GM12892 (cell line): ENCODE measurements around the gene CIBAR2.

Experiments
- DNase-seq: peaks from one replicate; pipeline ENCODE4 v3.0.0; 2011; ENCODE audit not compliant: insufficient read length
- FAIRE-seq: peaks from 2 replicates; lab custom pipeline; 2011; peaks lifted over from hg19 to GRCh38; lab: Jason Lieb, UNC
- POLR2A ChIP-seq: IDR thresholded peaks from 2 replicates; pipeline ENCODE4 v1.6.1; 2011; ENCODE audit warnings: low read depth, low read length, control low read depth
- POLR2AphosphoS5 ChIP-seq: IDR thresholded peaks from 2 replicates; pipeline ENCODE4 v1.6.1; 2011; ENCODE audit warnings: low read depth, low read length, control low read depth
- TAF1 ChIP-seq: IDR thresholded peaks from 2 replicates; pipeline ENCODE4 v1.6.1; 2011; ENCODE audit warnings: low read depth, mild to moderate bottlenecking, control low read depth, low read length, borderline replicate concordance

The CIBAR2 gene

DNA sequence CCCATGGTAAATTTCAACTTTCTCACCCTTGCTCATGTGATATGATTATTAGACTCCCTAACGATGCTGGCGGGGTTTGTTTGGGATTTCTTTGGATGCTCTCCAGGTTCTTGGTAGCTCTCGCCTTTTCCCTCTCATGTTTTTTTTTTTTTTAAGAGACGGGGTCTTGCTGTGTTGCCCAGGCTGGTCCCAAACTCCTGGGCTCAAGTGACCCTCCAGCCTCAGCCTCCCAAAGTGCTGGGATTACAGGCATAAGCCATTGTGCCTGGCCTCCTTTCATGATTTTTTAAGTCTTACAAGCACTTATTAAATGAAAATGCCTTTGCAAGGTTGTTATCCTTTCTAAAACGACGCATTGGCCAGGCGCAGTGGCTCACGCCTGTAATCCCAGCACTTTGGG, 60.6 kb downstream of the CIBAR2 start:
- DNase-seq = no peak
- FAIRE-seq = no peak
- no peak for TF ChIP-seq TAF1
- no peak for TF ChIP-seq POLR2A
- TF ChIP-seq POLR2AphosphoS5 = no peak

DNA sequence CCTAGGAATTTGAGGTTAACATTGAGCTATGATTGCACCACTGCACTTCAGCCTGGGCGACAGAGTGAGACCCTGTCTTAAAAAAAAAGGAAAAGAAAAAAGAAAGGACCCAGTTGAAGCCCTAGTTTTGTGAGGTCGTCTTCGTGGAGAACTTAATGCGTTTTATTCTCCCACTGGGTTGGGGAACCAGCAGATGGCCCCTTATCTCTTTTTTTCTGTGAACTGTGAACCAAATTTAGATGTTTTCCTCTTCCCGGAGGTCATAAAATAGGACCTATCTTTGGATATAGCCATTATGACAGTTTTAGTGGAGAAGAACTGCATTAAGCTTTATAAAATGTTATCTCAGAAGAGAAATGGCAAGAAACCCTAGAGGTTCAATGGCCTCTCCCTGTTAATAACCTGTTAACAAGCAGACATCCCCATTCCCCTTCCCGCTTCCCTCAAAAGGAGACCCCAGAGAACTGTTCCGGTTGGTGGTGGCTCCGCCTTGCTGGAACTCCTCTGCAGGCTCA, 61.1 kb downstream of the CIBAR2 start:
- DNase-seq = no peak
- TF ChIP-seq TAF1 = no peak
- TF ChIP-seq POLR2AphosphoS5 = no peak
- no peak for TF ChIP-seq POLR2A
- no peak for FAIRE-seq

DNA sequence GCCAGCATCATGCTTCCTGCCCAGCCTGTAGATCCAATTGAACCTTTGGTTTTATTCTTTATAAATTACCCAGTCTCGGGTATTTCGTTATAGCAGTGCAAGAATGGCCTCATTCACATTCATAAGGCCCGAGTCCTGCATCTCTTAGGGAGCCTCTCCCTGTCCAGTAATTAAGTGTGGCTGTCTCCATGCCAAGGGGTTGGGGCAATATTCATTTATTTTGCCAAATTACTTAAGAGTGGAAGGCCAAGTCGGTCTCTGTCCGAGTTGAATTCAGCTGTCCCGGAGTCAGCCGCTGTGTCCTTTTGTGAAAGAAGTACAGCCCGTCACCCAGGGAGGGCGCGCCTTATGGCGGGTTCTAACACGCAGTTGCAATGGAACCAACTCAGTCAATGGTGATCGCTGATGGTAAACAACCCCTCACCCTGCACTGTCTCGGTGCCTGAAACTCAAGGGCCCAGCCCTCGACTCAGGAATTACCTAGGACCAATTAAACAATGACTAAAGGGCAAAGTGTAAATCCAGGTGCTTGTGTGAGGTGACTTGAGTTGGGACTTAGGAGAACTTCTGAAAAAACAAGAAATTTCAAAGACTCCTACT, 62.5 kb downstream of the CIBAR2 start:
- FAIRE-seq = no peak
- TF ChIP-seq POLR2A = no peak
- TF ChIP-seq POLR2AphosphoS5 = no peak
- TF ChIP-seq TAF1 = no peak
- DNase-seq = no peak

- DNase-seq (no peak), FAIRE-seq (no peak)
- no peak for TF ChIP-seq POLR2AphosphoS5
- TF ChIP-seq TAF1 = no peak
- TF ChIP-seq POLR2A = no peak
Observed at GRCh38 chr16:85048921-85049562, 63.2 kb downstream of the CIBAR2 start.
